Mammary epithelial cell (primary cell): ENCODE data around the gene CNTN4.

Experiments used
- EZH2 ChIP-seq: IDR thresholded peaks from 2 replicates; pipeline ENCODE4 v1.6.1; 2012; ENCODE audit warnings: low read length, inconsistent platforms, borderline replicate concordance
- TF ChIP-seq, protein P1 (sequence below), 2 donors: IDR thresholded peaks in 1 of 2; conservative IDR thresholded peaks in 1 of 2; 2 replicates each; pipeline ENCODE4 v1.5.1; 2011 to 2012; ENCODE audit warnings: inconsistent platforms in 2 of 2, low read length in 2 of 2, mild to moderate bottlenecking in 2 of 2, control low read depth in 1 of 2, low read depth in 1 of 2; ENCODE audit not compliant: insufficient read depth in 1 of 2; ENCODE audit errors: extremely low read depth in 1 of 2

DNA sequence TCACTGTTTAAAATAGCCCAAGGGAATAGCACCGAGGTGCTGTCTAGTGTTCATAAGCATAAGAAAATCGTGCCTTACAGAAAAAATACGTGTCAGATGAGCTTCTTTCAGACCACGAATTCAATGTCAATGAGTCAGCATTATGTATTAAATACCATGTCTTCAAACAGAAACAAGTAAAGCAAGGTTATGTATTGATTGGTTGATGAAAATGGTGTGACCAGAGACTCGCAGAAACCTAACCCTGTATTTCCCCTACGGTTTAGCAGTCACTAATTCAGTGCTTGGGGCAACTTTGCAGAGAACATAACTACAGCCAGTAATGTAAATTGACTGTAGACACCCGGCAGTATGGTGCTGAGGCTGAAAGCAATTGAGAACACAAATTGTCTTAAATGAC lies 703.8 kb downstream of the CNTN4 start:
- TF ChIP-seq, protein P1, sequence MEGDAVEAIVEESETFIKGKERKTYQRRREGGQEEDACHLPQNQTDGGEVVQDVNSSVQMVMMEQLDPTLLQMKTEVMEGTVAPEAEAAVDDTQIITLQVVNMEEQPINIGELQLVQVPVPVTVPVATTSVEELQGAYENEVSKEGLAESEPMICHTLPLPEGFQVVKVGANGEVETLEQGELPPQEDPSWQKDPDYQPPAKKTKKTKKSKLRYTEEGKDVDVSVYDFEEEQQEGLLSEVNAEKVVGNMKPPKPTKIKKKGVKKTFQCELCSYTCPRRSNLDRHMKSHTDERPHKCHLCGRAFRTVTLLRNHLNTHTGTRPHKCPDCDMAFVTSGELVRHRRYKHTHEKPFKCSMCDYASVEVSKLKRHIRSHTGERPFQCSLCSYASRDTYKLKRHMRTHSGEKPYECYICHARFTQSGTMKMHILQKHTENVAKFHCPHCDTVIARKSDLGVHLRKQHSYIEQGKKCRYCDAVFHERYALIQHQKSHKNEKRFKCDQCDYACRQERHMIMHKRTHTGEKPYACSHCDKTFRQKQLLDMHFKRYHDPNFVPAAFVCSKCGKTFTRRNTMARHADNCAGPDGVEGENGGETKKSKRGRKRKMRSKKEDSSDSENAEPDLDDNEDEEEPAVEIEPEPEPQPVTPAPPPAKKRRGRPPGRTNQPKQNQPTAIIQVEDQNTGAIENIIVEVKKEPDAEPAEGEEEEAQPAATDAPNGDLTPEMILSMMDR (conservative IDR thresholded peaks at IDR 0.05 in 1 of 2, IDR thresholded peaks at IDR 0.05 in 1 of 2; ENCODE audit: extremely low read depth in 1 of 2, insufficient read depth in 1 of 2, low read depth in 1 of 2, low read length in 2 of 2), result no peak
- TF ChIP-seq EZH2, result no peak
